ENCODE measurements around the gene FITM2.

The FITM2 gene

GRCh38 chr20:44279228-44279627 lies 31.8 kb downstream of the FITM2 start:
- DNase-seq = no peak

DNA sequence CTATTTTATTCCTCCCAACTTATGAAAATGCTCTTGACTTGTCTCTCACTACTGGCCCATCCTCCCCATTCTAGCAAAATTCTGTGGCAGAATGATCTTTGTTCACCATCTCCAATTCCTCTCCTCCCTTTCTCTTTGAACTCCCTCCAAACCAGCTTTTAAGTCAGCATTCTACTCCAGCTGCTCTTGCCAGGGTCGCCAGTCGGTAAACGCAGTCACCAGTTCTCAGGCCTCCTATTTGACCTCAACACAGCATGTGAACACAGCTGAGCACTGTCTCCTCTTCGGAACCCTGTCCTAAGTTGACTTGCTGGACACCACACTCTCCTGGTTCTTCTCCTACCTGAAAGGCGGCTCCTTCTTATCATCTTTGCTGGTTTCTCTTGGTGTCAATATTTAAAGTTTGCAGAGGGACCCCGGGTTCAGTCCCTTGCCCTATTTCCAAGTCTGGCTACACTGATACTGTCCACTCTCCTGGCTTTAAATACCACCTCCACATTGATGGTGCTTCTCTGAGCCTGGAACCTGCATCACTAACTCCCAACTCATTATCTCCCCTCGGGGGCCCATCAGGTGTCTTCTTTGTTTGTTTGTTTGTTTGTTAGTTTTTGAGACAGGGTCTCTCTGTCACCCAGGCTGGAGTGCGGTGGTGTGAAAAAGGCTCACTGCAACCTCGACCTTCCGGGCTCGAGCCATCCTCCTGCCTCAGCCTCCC lies 36.5 kb downstream of the FITM2 start:
- DNase-seq = no peak

DNA sequence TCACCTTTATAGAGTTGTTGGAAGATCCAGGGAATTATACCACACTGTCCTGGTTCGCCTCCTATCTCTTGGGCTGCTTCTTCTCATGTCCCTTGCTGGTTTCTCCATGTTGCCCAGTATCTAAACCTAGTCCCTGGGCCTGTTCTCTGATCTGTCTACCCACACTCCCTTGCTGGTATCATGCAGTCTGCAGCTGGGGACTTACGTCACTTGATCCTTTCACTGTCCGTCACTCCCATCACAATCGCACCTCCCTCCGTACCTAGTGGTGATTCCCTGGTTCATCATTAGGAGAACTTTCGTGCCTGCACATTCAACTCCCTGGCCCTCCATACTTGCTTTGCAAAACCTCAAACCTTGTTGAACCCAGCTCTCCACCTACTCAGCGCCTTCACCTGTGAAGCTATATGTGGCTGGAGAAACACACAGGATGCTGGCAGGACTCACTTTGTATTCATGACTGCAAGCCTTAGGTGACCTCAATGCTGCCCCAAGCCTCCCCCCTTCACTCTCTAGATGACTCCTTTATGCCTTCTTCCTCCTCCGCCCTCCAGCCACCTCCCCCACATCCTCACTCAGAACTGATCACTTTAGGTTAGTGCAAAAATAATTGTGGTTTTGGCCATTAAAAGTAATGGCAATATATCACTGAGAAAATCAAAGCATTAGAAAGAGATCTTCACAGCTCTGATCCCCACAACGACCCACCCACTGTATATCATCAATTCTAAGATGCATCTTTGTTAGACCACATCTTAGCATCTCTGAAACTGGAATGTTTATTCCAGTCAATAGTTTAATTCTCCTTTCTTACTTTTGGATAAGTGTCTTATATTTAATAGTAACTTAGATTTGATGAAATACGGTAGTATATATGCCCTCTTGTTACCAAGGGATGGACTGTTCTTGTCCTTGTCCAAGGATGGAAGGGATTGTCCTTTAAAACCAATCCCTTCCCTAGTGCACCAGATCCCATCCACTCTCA lies 37.5 kb downstream of the FITM2 start:
- DNase-seq = no peak

GRCh38 chr20:44271915-44272663 lies 38.9 kb downstream of the FITM2 start:
- DNase-seq = peak in 1 of 6 experiments; percentile 3

DNA sequence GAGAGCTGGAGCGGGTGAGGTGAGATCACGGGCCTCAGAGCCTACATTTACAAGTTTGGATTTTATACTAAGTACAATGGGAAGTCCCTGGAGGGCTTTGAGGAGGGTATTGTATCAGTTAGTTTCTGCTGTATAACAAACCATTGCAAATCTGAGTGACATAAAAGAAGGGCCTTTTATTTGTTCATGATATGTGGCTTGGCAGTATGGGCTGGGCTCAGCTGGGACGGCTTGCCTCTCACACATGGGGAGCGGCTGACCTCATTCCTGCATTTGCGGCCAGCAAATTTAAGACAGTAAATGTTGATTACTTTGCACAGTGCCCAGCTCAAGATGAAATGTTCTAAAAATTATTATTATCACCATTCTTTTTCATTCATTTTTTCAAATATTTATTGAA lies 42.2 kb downstream of the FITM2 start:
- no peak for DNase-seq

GRCh38 chr20:44264287-44264686 lies 46.7 kb downstream of the FITM2 start:
- DNase-seq = no peak

GRCh38 chr20:44258226-44258890 lies 52.6 kb downstream of the FITM2 start:
- DNase-seq = no peak

DNA sequence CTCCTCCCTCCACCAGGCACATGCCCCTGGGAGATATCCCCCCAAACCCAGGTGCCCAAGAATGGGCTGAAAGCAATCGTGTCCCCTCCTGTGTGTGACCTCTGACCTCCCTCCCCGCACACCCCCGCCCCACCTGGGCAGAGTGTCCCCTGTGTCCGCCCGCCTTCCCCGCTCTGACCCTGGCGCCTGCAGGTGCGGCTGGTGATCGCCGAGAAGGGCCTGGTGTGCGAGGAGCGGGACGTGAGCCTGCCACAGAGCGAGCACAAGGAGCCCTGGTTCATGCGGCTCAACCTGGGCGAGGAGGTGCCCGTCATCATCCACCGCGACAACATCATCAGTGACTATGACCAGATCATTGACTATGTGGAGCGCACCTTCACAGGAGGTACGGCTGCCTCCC lies 54.0 kb downstream of the FITM2 start:
- DNase-seq = no peak

- DNase-seq = no peak
These were observed 55.1 kb downstream of the FITM2 start for GRCh38 chr20:44255942-44256341.

GRCh38 chr20:44254073-44254472 lies 56.9 kb downstream of the FITM2 start:
- DNase-seq = no peak

DNA sequence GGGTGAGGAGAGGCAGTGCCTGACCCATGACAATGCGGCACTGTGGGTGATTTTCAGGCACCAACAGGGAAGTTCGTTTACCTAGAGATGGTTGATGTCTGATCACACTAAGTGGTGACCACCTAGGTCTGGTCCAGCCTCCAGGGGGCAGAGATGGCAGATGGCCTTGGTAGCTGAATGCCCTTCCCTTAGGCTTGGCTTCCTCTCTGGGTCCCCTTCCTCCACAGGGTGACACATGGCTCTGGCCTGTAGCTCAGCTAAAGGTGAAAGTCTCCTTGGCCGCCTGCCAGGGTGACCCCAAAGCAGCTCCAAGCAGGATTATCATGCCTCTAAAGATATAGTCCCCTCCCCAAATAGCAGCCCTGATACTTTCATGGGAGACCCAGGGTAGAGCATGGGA lies 57.5 kb downstream of the FITM2 start:
- no peak for DNase-seq
